LNCaP clone FGC (cell line): ENCODE results near the gene GOLGA6L1.
"Not testable (repeated sequence)": the region's sequence is repeated elsewhere in the genome, so short reads cannot be mapped to it uniquely, and the experiment has no call there.

Source experiments
- DNase-seq: peaks from one replicate; pipeline ENCODE4 v3.0.0-alpha.2; 2011; ENCODE audit warnings: low read depth
- H3K4me3 ChIP-seq: 2 replicates; pipeline ENCODE4 v1.5.1; 2011; ENCODE audit warnings: mild to moderate bottlenecking, low read depth, low read length, control low read depth
- CTCF ChIP-seq: IDR thresholded peaks from 2 replicates; pipeline ENCODE4 v1.5.1; 2012; ENCODE audit warnings: mild to moderate bottlenecking; ENCODE audit not compliant: control insufficient read depth, insufficient read depth; ENCODE audit errors: extremely low read depth

The GOLGA6L1 gene, protein sequence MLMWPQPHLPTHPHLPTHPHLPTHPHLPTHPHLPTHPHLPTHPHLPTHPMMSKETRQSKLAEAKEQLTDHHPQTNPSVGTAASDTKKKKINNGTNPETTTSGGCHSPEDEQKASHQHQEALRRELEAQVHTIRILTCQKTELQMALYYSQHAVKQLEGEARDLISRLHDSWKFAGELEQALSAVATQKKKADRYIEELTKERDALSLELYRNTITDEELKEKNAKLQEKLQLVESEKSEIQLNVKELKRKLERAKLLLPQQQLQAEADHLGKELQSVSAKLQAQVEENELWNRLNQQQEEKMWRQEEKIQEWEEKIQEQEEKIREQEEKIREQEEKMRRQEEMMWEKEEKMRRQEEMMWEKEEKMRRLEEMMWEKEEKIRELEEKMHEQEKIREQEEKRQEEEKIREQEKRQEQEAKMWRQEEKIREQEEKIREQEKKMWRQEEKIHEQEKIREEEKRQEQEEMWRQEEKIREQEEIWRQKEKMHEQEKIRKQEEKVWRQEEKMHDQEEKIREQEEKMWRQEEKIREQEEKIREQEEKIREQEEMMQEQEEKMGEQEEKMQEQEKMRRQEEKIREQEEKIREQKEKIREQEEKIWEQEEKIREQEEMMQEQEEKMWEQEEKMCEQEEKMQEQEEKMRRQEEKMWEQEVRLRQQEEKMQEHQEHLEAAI

GRCh38 chr15:23136722-23137121 lies at the start of gene GOLGA6L1:
Gene GOLGA6L1 (minus strand): TSS chr15:23136822. CDS start chr15:23136731, 91 bp downstream.
- not testable (repeated sequence) for H3K4me3 ChIP-seq, DNase-seq

DNA sequence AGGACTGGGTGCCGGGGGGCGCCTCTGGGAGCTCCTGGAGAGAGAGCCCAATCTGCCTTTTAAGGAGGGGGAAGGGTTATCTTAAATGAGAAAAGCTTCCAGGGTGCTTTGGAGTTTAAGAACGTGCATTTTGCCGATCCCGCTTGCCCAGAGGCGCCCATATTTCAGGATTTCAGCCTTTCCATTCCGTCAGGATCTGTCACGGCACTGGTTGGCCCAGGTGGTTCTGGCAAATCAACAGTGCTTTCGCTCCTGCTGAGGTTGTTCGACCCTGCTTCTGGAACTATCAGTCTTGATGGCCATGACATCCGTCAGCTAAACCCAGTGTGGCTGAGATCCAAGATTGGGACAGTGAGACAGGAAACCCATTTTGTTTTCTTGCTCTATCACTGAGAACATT lies 44.6 kb upstream of the GOLGA6L1 start:
- not testable (repeated sequence) for H3K4me3 ChIP-seq, DNase-seq

DNA sequence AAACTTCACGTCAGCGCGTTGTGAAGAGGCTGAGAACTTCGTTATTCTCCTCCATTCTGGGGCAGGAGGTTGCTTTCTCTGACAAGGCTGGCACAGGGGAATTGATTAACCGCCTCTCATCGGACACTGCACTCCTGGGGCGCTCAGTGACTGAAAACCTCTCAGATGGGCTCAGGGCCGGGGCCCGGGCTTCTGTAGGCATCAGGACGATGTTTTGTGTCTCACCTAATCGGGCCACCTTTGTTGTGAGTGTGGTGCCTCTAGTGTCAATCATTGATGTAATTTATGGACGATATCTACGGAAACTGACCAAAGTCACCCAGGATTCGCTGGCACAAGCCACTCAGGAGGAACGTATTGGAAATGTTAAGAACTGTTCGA lies 43.9 kb upstream of the GOLGA6L1 start:
- not testable (repeated sequence) for H3K4me3 ChIP-seq, DNase-seq

GRCh38 chr15:23179768-23180546 lies 43.3 kb upstream of the GOLGA6L1 start:
- H3K4me3 ChIP-seq, DNase-seq: not testable (repeated sequence)

DNA sequence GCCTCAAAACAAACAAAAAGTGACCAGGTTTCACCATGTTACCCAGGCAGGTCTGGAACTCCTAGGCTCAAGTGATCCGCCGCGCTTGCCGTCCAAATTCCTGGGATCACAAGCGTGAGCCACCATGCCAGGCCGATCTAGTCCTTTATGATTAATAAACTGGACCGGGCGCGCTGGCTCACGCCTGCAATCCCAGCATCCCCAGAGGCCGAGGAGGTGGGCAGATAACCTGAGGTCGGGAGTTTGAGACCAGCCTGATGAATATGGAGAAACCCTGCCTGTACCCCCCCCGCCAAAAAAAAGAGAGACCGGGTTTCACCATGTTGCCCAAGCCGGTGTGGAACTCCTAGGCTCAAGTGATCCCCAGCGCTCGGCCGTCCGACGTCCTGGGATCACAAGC lies 40.1 kb upstream of the GOLGA6L1 start:
- DNase-seq, H3K4me3 ChIP-seq: not testable (repeated sequence)

GRCh38 chr15:23175606-23176005 lies 39.0 kb upstream of the GOLGA6L1 start:
- DNase-seq: not testable (repeated sequence)

GRCh38 chr15:23174609-23175140 lies 38.1 kb upstream of the GOLGA6L1 start:
- H3K4me3 ChIP-seq, DNase-seq: not testable (repeated sequence)

More at GRCh38 chr15:23175606-23176005, 39.0 kb upstream of the GOLGA6L1 start:
- H3K4me3 ChIP-seq: not testable (repeated sequence)

- DNase-seq, H3K4me3 ChIP-seq: not testable (repeated sequence)
Measured at GRCh38 chr15:23132787-23133186, 3.8 kb downstream of the GOLGA6L1 start.

DNA sequence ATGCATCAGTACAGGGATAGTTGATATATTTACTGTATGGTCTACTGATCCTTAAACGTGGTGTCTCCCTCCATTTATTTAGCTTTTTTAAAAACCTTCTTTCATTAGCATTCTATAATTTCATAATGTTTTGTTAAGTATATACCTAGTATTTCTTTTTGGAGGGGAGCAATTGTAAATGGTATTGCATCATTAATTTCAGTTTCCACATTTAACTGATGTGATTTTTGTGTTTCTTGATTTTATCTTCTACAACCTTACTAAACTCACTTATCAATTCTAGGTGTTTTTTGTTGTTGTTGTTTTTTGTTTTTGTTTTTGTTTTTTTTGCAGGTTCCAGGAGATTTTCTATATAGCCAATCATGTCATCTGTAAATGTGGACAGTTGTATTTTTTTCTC lies 18.4 kb downstream of the GOLGA6L1 start:
- DNase-seq: no peak
- no peak overlapping the region for H3K4me3 ChIP-seq
- no peak for TF ChIP-seq CTCF

DNA sequence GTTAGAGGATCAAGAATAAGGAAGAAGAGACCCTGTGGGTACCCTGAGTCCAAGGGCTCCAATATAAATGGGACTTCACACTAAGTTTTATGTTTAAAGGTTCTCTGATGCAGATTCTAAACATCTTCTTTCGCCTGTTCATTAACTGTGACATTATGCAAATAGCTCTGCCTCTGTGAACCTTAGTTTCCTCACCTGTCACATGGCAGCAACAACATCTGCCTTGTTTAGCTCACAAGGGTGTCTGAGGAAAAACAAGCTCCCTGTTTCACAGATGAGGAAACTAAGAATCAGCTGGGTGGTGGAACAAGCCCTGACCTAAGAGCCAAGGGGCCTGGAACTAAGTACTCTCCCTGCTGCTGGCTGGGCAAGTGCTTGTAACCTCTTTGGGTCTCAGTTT lies 40.8 kb downstream of the GOLGA6L1 start:
- no peak overlapping the region for H3K4me3 ChIP-seq
- DNase-seq: no peak
- no peak for TF ChIP-seq CTCF

- no peak for DNase-seq
Measured at GRCh38 chr15:23083115-23083514, 53.5 kb downstream of the GOLGA6L1 start.

DNA sequence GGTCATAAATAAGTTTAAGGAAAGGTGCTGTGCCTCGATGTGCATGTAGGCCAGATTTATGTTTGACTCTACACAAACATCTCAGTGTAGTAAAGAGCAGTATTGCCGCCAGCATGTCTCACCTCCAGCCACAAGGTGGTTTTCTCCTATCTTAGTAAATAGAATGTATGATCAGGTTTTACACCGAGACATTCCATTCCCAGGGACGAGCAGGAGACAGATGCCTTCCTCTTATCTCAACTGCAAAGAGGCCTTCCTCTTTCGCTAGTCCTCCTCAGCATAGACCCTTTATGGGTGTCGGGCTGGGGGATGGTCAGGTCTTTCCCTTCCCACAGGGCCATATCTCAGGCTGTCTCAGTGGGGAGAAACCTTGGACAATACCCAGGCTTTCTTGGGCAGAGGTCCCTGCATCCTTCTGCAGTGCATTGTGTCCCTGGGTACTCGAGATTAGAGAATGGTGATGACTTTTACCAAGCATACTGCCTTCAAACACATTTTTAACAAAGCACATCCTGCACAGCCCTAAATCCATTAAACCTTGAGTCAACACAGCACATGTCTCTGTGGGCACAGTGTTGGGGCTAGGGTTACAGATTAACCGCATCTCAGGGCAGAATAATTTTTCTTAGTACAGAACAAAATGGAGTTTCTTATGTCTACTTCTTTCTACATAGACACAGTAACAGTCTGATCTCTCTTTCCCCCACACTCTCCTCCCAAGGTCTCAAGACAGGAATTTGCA lies 54.5 kb downstream of the GOLGA6L1 start:
- H3K4me3 ChIP-seq, DNase-seq: not testable (repeated sequence)

More at GRCh38 chr15:23083115-23083514, 53.5 kb downstream of the GOLGA6L1 start:
- H3K4me3 ChIP-seq: no peak overlapping the region
- TF ChIP-seq CTCF: no peak
